ENCODE data around the gene MANSC4.
"Not testable (repeated sequence)": the region's sequence is repeated elsewhere in the genome, so short reads cannot be mapped to it uniquely, and the experiment has no call there.

DNA sequence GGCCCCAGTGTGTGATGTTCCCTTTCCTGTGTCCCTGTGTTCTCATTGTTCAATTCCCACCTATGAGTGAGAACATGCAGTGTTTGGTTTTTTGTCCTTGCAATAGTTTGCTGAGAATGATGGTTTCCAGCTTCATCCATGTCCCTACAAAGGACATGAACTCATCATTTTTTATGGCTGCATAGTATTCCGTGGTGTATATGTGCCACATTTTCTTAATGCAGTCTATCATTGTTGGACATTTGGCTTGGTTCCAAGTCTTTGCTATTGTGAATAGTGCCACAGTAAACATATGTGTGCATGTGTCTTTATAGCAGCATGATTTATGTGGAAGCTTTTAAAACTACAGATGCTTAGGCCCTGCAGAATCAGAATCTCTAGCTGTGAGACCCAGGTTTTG is 34.3 kb downstream of the MANSC4 start:
- TF ChIP-seq EZH2 (IDR thresholded peaks at IDR 0.05; ENCODE audit: borderline replicate concordance, insufficient read depth, low read length, poor library complexity, severe bottlenecking); RAD21 (conservative IDR thresholded peaks at IDR 0.05); POLR2AphosphoS5 (IDR thresholded peaks at IDR 0.05); EP300 (conservative IDR thresholded peaks at IDR 0.05; ENCODE audit: poor library complexity, severe bottlenecking): not testable (repeated sequence)
- TF ChIP-seq, protein P1, sequence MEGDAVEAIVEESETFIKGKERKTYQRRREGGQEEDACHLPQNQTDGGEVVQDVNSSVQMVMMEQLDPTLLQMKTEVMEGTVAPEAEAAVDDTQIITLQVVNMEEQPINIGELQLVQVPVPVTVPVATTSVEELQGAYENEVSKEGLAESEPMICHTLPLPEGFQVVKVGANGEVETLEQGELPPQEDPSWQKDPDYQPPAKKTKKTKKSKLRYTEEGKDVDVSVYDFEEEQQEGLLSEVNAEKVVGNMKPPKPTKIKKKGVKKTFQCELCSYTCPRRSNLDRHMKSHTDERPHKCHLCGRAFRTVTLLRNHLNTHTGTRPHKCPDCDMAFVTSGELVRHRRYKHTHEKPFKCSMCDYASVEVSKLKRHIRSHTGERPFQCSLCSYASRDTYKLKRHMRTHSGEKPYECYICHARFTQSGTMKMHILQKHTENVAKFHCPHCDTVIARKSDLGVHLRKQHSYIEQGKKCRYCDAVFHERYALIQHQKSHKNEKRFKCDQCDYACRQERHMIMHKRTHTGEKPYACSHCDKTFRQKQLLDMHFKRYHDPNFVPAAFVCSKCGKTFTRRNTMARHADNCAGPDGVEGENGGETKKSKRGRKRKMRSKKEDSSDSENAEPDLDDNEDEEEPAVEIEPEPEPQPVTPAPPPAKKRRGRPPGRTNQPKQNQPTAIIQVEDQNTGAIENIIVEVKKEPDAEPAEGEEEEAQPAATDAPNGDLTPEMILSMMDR (IDR thresholded peaks at IDR 0.05; ENCODE audit: poor library complexity, severe bottlenecking): not testable (repeated sequence)

Data from neural cell (in vitro differentiated cells).